ENCODE measurements around the gene PTPN9.
"Not testable (repeated sequence)": the region's sequence is repeated elsewhere in the genome, so short reads cannot be mapped to it uniquely, and the experiment has no call there.

The PTPN9 gene

GRCh38 chr15:75578948-75579920 is at the start of gene PTPN9:
Gene PTPN9, minus strand, starts transcription at chr15:75579315. Its CDS starts 539 bp downstream, at chr15:75578776.
- peak; percentile 84 for DNase-seq

GRCh38 chr15:75625542-75626347 is 46.6 kb upstream of the PTPN9 start, which contains the start of gene SNUPN:
Gene SNUPN, minus strand, starts transcription at chr15:75625725. Its CDS starts 4,674 bp downstream, at chr15:75621051.
- peak; percentile 92 for DNase-seq

- DNase-seq = no peak
Measured at GRCh38 chr15:75622505-75622904, 43.4 kb upstream of the PTPN9 start.

DNA sequence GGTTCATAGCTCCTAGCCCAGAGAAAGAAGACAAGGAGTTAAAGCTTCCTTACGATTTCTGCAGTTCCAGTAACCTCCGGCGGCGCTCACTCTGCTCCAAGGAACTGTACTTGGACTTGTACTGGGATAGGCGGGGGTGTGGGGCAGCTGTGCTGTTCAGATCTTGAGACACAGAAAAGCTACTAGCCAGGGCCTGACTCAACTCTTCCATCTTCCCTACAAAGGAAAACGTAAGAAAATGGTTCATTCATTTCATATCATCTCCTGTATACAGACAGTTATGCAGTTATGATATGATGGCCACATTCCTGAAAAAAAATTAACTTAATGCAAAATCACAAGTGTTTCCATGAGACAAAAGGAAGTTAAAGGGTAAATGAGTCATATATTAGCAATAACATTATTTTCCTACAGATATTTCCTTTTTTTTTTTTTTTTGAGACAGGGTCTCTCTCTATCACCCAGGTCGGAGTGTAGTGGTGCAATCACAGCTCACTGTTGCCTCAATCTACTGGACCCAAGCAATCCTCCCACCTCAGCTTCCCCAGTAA is 41.8 kb upstream of the PTPN9 start:
- peak; percentile 93 for DNase-seq

DNA sequence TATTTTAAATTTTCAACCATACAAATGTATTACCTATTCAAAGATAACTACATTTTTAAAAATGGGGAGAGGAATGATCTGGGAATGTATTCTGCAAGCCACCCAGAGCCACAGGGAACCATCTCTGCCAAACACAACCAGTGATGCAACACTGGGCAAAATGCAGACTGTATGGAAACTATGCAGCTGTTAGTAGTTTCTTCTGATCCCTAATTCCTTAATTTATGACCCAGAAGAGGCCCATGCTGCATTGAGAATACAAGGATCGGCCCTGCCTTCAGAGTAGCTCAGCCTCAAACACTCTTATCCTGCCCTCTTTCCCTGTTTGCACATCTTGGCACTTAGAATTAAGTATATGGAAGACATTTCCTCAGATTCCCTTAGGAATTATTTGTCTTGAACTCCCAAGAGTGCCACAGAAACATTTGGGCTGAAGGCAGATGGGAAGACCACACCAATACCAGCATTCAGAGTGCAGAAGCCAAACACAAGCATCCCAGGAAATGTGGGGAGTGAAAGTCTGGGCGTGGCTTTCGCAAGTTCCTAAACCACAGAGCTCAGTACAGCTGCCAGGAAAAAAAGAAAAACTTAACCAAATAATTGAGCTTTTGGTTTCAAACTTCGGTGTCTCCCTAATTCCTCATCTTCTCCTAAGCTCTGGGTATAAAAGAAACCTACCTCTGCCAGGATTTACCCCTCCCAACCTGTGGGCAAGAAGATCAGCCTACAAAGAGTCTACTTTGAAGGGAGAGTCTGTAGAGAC is 41.1 kb upstream of the PTPN9 start:
- peak; percentile 77 for DNase-seq

GRCh38 chr15:75616766-75617165 is 37.7 kb upstream of the PTPN9 start:
- no peak for DNase-seq

DNA sequence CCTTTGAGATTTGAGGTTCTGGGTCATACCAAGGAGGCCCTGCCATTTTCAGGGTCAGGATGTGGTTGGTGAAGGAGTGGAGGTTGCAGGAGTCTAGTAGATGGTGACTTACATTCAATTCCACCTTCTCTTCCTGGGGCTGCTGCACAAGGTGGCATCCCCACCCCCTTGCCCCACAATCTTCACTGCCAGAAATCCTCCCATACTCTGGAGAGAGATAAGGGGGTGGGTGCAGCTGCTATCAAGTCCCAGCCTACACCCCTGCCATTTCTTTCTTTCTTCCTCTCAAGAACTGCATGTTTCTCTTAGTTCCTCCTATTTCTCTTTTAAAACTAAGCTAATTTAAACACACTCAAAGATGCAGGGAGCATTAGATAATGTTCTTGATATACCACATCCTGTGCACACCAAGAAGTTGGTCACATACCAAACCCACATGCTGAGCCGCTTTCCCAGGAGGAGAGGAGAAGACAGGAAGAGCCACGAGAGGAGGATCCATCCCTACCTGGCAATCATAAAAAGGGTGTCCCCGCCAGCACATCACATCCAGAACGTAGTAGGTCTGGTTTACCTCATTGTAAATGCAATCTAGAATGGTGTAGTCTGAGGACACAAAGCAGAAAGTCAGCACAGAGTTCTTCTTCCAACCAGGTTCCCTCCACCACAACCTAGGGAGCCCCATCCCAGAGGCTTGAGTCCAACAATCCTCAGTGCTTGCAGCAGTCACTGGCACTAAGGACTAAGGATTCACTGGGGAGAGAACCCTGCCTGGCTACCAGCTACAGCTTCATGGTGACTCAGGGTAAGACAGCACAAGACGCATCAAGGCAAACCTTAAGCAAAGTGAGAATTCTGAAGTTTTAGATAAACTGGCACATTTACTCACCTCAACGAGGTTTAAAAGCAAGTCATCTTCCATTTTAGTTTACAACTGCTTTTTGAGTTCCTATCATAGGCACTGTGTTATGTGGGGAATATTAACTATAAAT is 27.9 kb upstream of the PTPN9 start:
- DNase-seq = peak; percentile 48

- no peak for DNase-seq
Measured at GRCh38 chr15:75606026-75606425, 26.9 kb upstream of the PTPN9 start.

GRCh38 chr15:75599401-75599800 is 20.3 kb upstream of the PTPN9 start:
- no peak for DNase-seq

- no peak for DNase-seq
Measured at GRCh38 chr15:75598361-75598760, 19.2 kb upstream of the PTPN9 start.

DNA sequence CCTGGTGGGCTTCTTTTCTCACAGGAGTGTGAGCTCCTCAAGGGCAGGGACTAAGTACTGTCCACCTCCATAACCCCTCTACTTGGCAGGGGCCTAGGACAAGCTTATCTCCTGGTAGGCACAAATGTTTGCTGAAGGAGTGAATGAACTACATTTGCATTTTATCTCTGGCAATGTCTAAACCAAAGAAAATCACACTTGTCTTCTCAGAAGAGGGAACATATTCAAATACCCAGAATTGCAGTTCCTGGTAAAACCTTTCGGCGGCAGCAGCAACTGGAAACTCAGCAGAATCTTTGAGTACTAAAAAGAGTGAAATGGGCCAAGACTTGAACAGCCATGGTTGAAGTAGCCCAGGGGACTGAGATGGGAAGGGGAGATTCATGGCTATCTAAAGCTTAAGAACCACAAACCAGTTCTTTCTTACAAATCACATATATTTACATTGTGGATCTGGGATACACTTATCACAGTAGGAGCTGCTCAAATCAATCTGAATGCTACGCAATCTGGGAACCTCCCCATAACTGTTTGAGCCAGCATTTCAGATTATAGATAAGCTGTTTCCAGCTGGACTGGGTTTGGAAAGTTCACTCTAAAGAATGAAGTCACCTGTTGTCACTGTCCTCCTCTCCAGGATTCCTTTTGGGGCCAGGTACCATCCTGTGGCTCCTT is 18.7 kb upstream of the PTPN9 start:
- no peak for DNase-seq

DNA sequence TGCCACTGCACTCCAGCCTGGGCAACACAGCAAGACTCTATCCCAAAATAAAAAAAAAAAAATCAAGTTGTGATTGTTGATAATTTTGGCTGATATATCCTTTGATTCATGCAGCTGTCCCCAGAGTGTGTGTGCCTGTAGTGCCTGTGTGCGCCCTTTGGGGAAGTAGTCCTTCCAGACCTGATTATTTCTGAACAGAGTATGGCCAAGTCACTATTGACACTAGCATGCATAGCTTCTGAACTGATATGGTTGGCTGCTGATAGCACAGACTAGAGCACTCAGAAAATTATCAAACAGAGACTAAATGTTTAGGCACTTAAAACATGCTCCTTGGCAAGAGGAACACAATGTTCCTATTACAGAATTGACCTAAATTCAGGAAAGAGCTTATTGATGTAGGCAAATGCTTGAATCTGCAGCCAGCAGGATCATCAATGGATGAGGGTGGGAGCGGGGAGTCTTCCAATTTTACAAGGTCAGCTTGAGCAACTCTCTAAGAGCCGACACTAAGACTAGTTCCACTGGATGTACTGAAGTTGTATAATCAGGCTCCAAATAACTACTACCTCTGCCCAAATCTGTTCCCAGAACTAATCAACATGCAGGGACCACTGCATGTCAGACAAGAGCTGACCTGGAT is 17.7 kb upstream of the PTPN9 start:
- no peak for DNase-seq

DNA sequence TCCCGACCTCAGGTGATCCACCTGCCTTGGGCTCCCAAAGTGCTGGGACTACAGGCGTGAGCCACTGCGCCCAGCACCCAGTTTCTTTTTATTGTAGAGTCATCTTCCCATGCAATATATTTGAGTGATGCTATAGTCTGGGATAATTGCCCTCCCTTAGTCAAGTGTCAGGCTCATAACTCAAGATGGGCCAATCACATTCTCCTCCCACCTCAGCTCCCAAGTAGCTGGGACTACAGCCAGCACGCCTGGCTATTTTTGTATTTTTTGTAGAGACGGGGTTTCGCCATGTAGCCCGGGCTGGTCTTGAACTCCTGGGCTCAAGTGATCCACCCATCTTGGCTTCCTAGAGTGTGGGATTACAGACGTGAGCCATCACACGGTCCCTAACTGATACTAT is 15.2 kb upstream of the PTPN9 start:
- no peak for DNase-seq

DNA sequence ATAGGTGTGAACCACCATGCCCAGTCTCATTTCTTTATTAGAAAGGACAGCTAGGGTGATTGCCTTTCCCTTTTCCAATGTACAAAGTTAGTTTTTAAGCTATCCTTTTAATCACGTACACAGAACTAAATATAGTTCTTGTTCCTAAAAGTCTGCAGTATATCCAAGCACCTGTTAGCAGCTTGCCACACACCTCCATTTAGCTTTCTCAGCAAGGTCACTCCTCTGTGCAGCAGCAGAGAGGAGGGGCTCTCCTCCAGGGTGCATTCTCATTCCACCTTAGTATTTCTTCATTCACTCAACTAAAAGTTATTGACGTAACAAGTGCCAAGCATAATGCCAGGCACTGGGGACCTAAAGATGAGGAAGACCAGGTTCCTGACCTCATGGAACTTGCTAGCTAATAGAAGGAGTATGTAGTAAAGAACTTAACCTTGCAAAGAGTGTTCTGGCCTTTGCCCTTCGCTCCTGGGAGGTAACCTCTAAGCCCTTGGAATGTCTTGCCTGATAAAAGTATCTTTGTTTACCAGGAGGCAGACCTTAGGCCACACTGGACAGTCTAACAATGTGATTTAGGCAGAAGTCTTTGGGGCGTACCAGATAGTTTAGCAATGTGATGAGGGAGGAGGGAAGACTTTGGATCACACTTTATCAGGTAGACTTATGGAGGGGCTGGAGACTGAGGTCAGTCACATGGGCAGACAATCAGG is 12.7 kb upstream of the PTPN9 start:
- no peak for DNase-seq

DNA sequence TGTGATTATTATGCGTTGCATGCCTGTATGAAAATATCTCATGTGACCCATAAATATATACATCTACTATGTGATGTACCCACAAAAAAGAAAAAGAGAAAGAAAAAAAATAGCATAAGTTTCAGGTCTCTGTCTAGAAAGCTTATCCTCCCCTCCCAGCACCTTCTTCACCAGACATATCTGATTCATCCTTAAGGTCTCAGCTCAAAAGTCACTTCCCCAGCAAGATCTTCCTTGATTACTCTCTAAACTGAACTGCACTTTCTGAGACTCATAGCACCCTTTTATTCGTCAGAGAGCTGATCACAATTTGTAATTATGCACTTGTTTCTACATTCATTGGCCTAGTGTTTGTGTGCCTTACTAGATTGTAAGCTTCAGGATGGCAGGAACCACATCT is 11.1 kb upstream of the PTPN9 start:
- no peak for DNase-seq

- no peak for DNase-seq
Measured at GRCh38 chr15:75589071-75589470, 10.0 kb upstream of the PTPN9 start.

DNA sequence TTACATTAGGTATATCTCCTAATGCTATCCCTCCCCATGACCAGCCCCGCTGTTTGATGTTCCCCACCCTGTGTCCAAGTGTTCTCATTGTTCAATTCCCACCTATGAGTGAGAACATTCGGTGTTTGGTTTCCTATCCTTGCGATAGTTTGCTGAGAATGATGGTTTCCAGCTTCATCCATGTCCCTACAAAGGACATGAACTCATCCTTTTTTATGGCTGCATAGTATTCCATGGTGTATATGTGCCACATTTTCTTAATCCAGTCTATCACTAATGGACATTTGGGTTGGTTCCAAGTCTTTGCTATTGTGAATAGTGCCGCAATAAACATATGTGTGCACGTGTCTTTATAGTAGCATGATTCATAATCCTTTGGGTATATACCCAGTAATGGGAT is 7.3 kb upstream of the PTPN9 start:
- DNase-seq = not testable (repeated sequence)

DNA sequence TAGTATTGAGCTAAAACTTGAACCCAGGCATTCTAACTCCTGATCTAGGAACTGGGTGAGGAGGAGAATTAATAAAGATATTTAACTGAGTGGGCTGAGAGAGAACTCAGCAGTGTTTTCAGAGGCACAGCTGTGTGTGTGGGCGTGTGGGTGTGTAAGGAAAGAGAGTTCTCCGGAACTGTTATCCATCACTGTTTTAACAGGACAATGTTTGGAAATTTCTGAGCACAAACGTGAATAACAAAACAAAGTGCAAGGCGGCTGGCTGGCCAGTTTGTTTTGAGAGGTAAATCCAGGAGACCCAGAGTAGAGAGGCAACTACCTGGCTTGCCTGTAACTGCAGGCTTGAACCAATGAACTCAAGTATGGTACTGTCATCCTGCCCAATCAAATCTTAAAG is 5.0 kb upstream of the PTPN9 start:
- no peak for DNase-seq

GRCh38 chr15:75583701-75584100 is 4.6 kb upstream of the PTPN9 start:
- no peak for DNase-seq

All from NCI-H226 (cell line).